Neural cell (in vitro differentiated cells): ENCODE measurements around the gene C10orf90. TPM values are rescaled to one million over a fixed set of nuclear protein-coding genes. Genes with fewer than 3 reads are reported as not detected.

Experiments used
- H2AFZ ChIP-seq: fragments of 200-600, 300-800 bp; sonication (generic), shearing (Covaris generic); 2 replicates; pipeline ENCODE4 v1.6.0; 2014; ENCODE audit warnings: low read depth, mild to moderate bottlenecking, antibody characterized with exemption, low read length, moderate library complexity
- H3F3A ChIP-seq: fragments of 200-600 bp; shearing (Covaris generic); 2 replicates; pipeline ENCODE4 v1.6.1; 2016; ENCODE audit warnings: mild to moderate bottlenecking, moderate library complexity, mixed read lengths, antibody characterized with exemption, low read length; ENCODE audit not compliant: insufficient read depth, poor library complexity, severe bottlenecking
- H3K27ac ChIP-seq: fragments of 200-600, 300-800 bp; sonication (generic), shearing (Covaris generic); 2 replicates; pipeline ENCODE4 v1.5.1; 2014; ENCODE audit warnings: mild to moderate bottlenecking, low read length, moderate library complexity
- H3K27me3 ChIP-seq: fragments of 300-800, 200-600 bp; sonication (generic), shearing (Covaris generic); 2 replicates; pipeline ENCODE4 v1.6.0; 2014; ENCODE audit warnings: mild to moderate bottlenecking, low read depth, low read length, moderate library complexity; ENCODE audit not compliant: insufficient read depth
- H3K36me3 ChIP-seq: fragments of 300-800, 200-600 bp; sonication (generic), shearing (Covaris generic); 2 replicates; pipeline ENCODE4 v1.5.1; 2014; ENCODE audit warnings: mild to moderate bottlenecking, antibody characterized with exemption, low read length, moderate library complexity; ENCODE audit not compliant: insufficient read depth
- H3K4me2 ChIP-seq: fragments of 300-800, 200-600 bp; sonication (generic), shearing (Covaris generic); 2 replicates; pipeline ENCODE4 v1.6.0; 2014; ENCODE audit warnings: mild to moderate bottlenecking, low read length
- H3K4me3 ChIP-seq: fragments of 300-800, 200-600 bp; sonication (generic), shearing (Covaris generic); 2 replicates; pipeline ENCODE4 v1.5.1; 2014; ENCODE audit warnings: mild to moderate bottlenecking, low read length, moderate library complexity
- H3K79me2 ChIP-seq: fragments of 200-600 bp; shearing (Covaris generic); replicated peaks from 2 replicates; pipeline ENCODE4 v1.6.0; 2014; ENCODE audit warnings: mild to moderate bottlenecking, low read length, moderate library complexity; ENCODE audit not compliant: insufficient read depth
- H3K9ac ChIP-seq: fragments of 300-800, 200-600 bp; sonication (generic), shearing (Covaris generic); 2 replicates; pipeline ENCODE4 v1.6.1; 2016; ENCODE audit warnings: mild to moderate bottlenecking, low read length, mixed read lengths
- H3K9me2 ChIP-seq: fragments of 200-600 bp; shearing (Covaris generic); 2 replicates; pipeline ENCODE4 v1.6.1; 2016; ENCODE audit warnings: mild to moderate bottlenecking, low read length, mixed read lengths; ENCODE audit not compliant: insufficient read depth
- H3K9me3 ChIP-seq: fragments of 200-600, 300-800 bp; sonication (generic), shearing (Covaris generic); 2 replicates; pipeline ENCODE4 v1.6.1; 2016; ENCODE audit warnings: mild to moderate bottlenecking, mixed run types, low read length, moderate library complexity, mixed read lengths
- H4K20me1 ChIP-seq: fragments of 200-600 bp; shearing (Covaris generic); 2 replicates; pipeline ENCODE4 v1.6.1; 2016; ENCODE audit warnings: mild to moderate bottlenecking, mixed run types; ENCODE audit not compliant: insufficient read depth
- EP300 ChIP-seq: fragments of 450-650 bp; conservative IDR thresholded peaks from 2 replicates; pipeline ENCODE4 v1.6.1; 2014; ENCODE audit warnings: antibody characterized with exemption, mild to moderate bottlenecking, moderate library complexity; ENCODE audit not compliant: poor library complexity, severe bottlenecking
- EZH2 ChIP-seq: fragments of 200-600, 300-800 bp; shearing (Covaris generic), sonication (generic); IDR thresholded peaks from 2 replicates; pipeline ENCODE4 v1.6.1; 2014; ENCODE audit warnings: antibody characterized with exemption, low read length, borderline replicate concordance, mild to moderate bottlenecking; ENCODE audit not compliant: insufficient read depth, poor library complexity, severe bottlenecking
- MXI1 ChIP-seq: fragments of 450-650 bp; conservative IDR thresholded peaks from 2 replicates; pipeline ENCODE4 v1.6.1; 2014; ENCODE audit warnings: antibody characterized with exemption, mild to moderate bottlenecking; ENCODE audit not compliant: poor library complexity, severe bottlenecking
- POLR2AphosphoS5 ChIP-seq: IDR thresholded peaks from 2 replicates; pipeline ENCODE4 v1.6.1; 2012
- RAD21 ChIP-seq: fragments of 450-650 bp; conservative IDR thresholded peaks from 2 replicates; pipeline ENCODE4 v1.6.1; 2014; ENCODE audit warnings: antibody characterized with exemption, mild to moderate bottlenecking, moderate library complexity
- SMC3 ChIP-seq: fragments of 450-650 bp; conservative IDR thresholded peaks from 2 replicates; pipeline ENCODE4 v1.6.1; 2014; ENCODE audit warnings: antibody characterized with exemption, mild to moderate bottlenecking, moderate library complexity; ENCODE audit not compliant: poor library complexity
- TAF1 ChIP-seq: IDR thresholded peaks from 2 replicates; pipeline ENCODE4 v1.6.1; 2012; ENCODE audit warnings: low read depth
- polyA plus RNA-seq: library from polyadenylated mRNA; depleted of rRNA; stranded (reverse); fragments of >200 nt; gene quantifications from 2 replicates; pipeline ENCODE4 v1.2.3, GENCODE V29; 2014
- TF ChIP-seq, protein P1 (sequence below): IDR thresholded peaks from 2 replicates; pipeline ENCODE4 v1.6.1; 2012; ENCODE audit warnings: borderline replicate concordance
- TF ChIP-seq, protein P2 (sequence below): fragments of 450-650 bp; IDR thresholded peaks from 2 replicates; pipeline ENCODE4 v1.5.1; 2014; ENCODE audit warnings: antibody characterized with exemption, mild to moderate bottlenecking, moderate library complexity; ENCODE audit not compliant: poor library complexity, severe bottlenecking

Gene C10orf90
- polyA plus RNA-seq, 1 donor from 2014 or later = not detected

DNA sequence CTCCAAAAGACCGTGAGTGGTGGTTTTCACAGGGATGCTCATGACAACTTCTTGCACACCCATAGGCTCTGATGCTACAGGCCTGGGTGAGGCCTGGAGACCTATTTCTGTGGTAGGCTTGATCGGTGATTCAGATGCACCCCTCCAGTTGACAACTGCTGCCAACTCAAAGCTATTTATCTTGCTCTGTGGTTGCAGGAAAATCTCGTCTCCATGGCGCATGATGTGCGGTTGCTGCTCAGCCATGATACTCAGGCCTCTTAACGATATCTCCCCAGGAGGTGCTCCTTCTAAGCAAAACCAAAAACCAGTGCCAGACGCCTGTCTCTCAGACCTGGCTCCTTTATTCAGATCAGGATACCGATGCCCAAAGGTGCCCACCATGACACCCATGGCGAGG is 31.4 kb downstream of the C10orf90 start:
- Histone ChIP-seq H3K4me3 (no peak overlapping the region), H3K4me2 (no peak overlapping the region), H3K36me3 (no peaks in the 10 kb centered on the region), H3F3A (no peaks in the 10 kb centered on the region), H3K27ac (no peak overlapping the region), H2AFZ (no peak overlapping the region), H3K9me2 (no peaks in the 10 kb centered on the region), H3K79me2 (no peaks in the 10 kb centered on the region), H3K9ac (no peak overlapping the region), H3K9me3 (no peaks in the 10 kb centered on the region), H4K20me1 (no peaks in the 10 kb centered on the region), H3K27me3 (no peaks in the 10 kb centered on the region)
- TF ChIP-seq POLR2AphosphoS5 (no peak), EZH2 (no peak), MXI1 (no peak), RAD21 (no peak), TAF1 (no peak), EP300 (no peak)
- TF ChIP-seq, protein P1, sequence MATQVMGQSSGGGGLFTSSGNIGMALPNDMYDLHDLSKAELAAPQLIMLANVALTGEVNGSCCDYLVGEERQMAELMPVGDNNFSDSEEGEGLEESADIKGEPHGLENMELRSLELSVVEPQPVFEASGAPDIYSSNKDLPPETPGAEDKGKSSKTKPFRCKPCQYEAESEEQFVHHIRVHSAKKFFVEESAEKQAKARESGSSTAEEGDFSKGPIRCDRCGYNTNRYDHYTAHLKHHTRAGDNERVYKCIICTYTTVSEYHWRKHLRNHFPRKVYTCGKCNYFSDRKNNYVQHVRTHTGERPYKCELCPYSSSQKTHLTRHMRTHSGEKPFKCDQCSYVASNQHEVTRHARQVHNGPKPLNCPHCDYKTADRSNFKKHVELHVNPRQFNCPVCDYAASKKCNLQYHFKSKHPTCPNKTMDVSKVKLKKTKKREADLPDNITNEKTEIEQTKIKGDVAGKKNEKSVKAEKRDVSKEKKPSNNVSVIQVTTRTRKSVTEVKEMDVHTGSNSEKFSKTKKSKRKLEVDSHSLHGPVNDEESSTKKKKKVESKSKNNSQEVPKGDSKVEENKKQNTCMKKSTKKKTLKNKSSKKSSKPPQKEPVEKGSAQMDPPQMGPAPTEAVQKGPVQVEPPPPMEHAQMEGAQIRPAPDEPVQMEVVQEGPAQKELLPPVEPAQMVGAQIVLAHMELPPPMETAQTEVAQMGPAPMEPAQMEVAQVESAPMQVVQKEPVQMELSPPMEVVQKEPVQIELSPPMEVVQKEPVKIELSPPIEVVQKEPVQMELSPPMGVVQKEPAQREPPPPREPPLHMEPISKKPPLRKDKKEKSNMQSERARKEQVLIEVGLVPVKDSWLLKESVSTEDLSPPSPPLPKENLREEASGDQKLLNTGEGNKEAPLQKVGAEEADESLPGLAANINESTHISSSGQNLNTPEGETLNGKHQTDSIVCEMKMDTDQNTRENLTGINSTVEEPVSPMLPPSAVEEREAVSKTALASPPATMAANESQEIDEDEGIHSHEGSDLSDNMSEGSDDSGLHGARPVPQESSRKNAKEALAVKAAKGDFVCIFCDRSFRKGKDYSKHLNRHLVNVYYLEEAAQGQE = no peak
- TF ChIP-seq, protein P2, sequence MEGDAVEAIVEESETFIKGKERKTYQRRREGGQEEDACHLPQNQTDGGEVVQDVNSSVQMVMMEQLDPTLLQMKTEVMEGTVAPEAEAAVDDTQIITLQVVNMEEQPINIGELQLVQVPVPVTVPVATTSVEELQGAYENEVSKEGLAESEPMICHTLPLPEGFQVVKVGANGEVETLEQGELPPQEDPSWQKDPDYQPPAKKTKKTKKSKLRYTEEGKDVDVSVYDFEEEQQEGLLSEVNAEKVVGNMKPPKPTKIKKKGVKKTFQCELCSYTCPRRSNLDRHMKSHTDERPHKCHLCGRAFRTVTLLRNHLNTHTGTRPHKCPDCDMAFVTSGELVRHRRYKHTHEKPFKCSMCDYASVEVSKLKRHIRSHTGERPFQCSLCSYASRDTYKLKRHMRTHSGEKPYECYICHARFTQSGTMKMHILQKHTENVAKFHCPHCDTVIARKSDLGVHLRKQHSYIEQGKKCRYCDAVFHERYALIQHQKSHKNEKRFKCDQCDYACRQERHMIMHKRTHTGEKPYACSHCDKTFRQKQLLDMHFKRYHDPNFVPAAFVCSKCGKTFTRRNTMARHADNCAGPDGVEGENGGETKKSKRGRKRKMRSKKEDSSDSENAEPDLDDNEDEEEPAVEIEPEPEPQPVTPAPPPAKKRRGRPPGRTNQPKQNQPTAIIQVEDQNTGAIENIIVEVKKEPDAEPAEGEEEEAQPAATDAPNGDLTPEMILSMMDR = no peak

DNA sequence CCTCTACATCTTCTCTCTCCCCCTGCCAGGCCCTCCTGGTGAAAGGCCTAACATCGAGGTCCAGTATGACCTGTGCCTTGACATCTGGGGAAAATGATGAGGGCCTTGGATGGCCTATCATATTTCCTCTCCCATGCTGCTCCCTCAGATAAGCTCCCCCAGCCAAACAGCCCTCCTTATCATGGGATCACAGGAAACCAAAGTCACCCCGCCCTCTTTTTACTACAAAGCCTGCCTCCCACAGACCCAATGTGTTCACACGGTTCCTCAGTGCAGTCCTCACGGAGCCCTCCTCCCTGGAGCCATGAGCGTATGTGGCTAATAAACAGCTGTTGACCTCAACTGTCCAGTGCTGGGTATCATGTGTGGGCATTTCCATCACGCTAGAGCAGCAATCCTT is 32.0 kb downstream of the C10orf90 start:
- Histone ChIP-seq H3K27ac (no peak overlapping the region), H3K4me2 (no peak overlapping the region), H3K9me2 (no peaks in the 10 kb centered on the region), H3K9me3 (no peaks in the 10 kb centered on the region), H4K20me1 (no peaks in the 10 kb centered on the region), H3F3A (no peaks in the 10 kb centered on the region), H3K36me3 (no peaks in the 10 kb centered on the region), H3K27me3 (no peaks in the 10 kb centered on the region), H3K4me3 (no peak overlapping the region), H2AFZ (no peak overlapping the region), H3K79me2 (no peaks in the 10 kb centered on the region), H3K9ac (no peak overlapping the region)
- TF ChIP-seq MXI1 (no peak), RAD21 (no peak), TAF1 (no peak)

DNA sequence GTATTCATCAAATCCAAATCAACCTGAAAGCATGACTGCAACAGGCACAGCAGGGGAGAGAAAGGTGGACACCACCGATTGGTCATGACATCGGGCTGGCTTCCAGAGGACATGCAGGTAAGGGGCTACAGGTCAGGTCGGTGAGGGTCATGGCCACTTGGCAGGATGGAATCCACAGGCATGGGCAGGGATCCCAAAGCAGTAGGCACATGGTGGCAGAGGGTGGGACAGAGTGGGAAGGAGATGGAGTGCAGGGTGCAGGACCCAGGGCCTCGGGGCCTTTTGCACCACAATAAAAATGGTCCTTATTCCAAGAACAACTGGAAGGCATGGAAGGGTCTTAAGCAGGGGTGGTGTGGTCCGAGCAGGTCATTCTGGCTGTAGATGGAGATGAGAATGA is 33.0 kb downstream of the C10orf90 start:
- H3K9me2 ChIP-seq = no peaks in the 10 kb centered on the region
- no peaks in the 10 kb centered on the region for H3K79me2 ChIP-seq
- no peaks in the 10 kb centered on the region for H3K9me3 ChIP-seq
- no peak overlapping the region for H3K27ac ChIP-seq
- H2AFZ ChIP-seq = no peak overlapping the region
- no peak overlapping the region for H3K4me3 ChIP-seq
- no peaks in the 10 kb centered on the region for H3K36me3 ChIP-seq
- H4K20me1 ChIP-seq = no peaks in the 10 kb centered on the region
- H3K4me2 ChIP-seq = no peak overlapping the region
- H3K9ac ChIP-seq = no peak overlapping the region
- H3F3A ChIP-seq = no peaks in the 10 kb centered on the region
- no peak for TF ChIP-seq SMC3
- no peak for TF ChIP-seq EP300
- TF ChIP-seq TAF1 = no peak
- TF ChIP-seq POLR2AphosphoS5 = no peak
- H3K27me3 ChIP-seq = no peaks in the 10 kb centered on the region
